Psoas muscle (tissue), 8 donors: ENCODE data around the gene KNTC1. TPM values are rescaled to one million over a fixed set of nuclear protein-coding genes. Genes with fewer than 3 reads are reported as not detected.
"Not testable (repeated sequence)": the region's sequence is repeated elsewhere in the genome, so short reads cannot be mapped to it uniquely, and the experiment has no call there.

Experiments used
- ATAC-seq, 4 donors: fragments of 200-7000 bp; cut with Tn5 transposase; one replicate each; pipeline ENCODE4 v1.9.1; 2020; ENCODE audit warnings: moderate library complexity in 3 of 4, mild to moderate bottlenecking in 2 of 4
- DNase-seq, 2 donors: peaks; one replicate each; pipeline ENCODE4 v3.0.0-alpha.2; 2020
- H3K27ac ChIP-seq: fragments of 200-600 bp; one replicate; pipeline ENCODE4 v1.8.0; 2022
- H3K27me3 ChIP-seq, 3 donors: fragments of 200-600 bp in 1 of 3; one replicate each; pipeline versions ENCODE4 v1.6.1 to v1.8.0; 2013 to 2022; ENCODE audit warnings: low read length in 2 of 3, mild to moderate bottlenecking in 2 of 3, moderate library complexity in 1 of 3; ENCODE audit not compliant: insufficient read depth in 3 of 3
- H3K36me3 ChIP-seq, 2 donors: fragments of 200-600 bp in 1 of 2; one replicate each; pipeline versions ENCODE4 v1.6.1 to v1.8.0; 2013 to 2022; ENCODE audit warnings: low read depth in 1 of 2, mild to moderate bottlenecking in 1 of 2, moderate library complexity in 1 of 2; ENCODE audit not compliant: insufficient read depth in 1 of 2
- H3K4me1 ChIP-seq: fragments of 200-600 bp; one replicate; pipeline ENCODE4 v1.8.0; 2022
- H3K4me3 ChIP-seq: fragments of 200-600 bp; one replicate; pipeline ENCODE4 v1.8.0; 2022; ENCODE audit warnings: mild to moderate bottlenecking
- H3K9me3 ChIP-seq: fragments of 200-600 bp; one replicate; pipeline ENCODE4 v1.8.0; 2022
- WGBS, 3 donors: extraction: QIAGEN DNeasy Blood & Tissue Kit; methylation state at CpG; one replicate each; pipeline versions ENCODE4 v1.1.6 to v1.1.7; 2013; 5-methylcytosine and 5-hydroxymethylcytosine counted together
- intact Hi-C, 2 donors: fragments of 100-400 bp; cut with DNase I; formaldehyde crosslinking; loops; one replicate each; pipeline versions ENCODE4 v1.11.0 to v1.14.2; 2022
- polyA plus RNA-seq, 3 donors: library from polyadenylated mRNA; stranded (reverse); fragments of 200-250 nt; gene quantifications; one replicate each; pipeline ENCODE4 v1.2.3, GENCODE V29; 2013
- total RNA-seq, 4 donors: library from RNA; stranded (reverse); fragmentation: NEBNext Ultra II Directional in 2 of 4; extraction: Animal tissue kit (Norgen Biotek cat#: 25700) in 2 of 4; gene quantifications; one replicate each; pipeline versions ENCODE4 v1.2.1 to v1.2.4, GENCODE V29; 2021 to 2023
- TF ChIP-seq, protein P1 (sequence below): fragments of 200-600 bp; IDR thresholded peaks from one replicate; pipeline ENCODE4 v1.8.0; 2022; ENCODE audit warnings: antibody characterized with exemption
- donor health status: healthy with polysubstance abuse.
- donor health status: DM: no; HTN: no; CAD: no; lungs with moderate emphysema.
- donor health status: Bipolar disorder and iron deficiency.
- donor health status: healthy.
- donor health status: DM: yes; HTN: yes; CAD: no.
- donor health status: DM: no; HTN: no; CAD: no.
- donor health status: DM: no; HTN: no; CAD: no.
- donor health status: DM: yes; HTN: yes; CAD: no.

The KNTC1 gene
- total and polyA plus RNA-seq, 7 donors: 1.5 to 3.3 (median 2.0) TPM

DNA sequence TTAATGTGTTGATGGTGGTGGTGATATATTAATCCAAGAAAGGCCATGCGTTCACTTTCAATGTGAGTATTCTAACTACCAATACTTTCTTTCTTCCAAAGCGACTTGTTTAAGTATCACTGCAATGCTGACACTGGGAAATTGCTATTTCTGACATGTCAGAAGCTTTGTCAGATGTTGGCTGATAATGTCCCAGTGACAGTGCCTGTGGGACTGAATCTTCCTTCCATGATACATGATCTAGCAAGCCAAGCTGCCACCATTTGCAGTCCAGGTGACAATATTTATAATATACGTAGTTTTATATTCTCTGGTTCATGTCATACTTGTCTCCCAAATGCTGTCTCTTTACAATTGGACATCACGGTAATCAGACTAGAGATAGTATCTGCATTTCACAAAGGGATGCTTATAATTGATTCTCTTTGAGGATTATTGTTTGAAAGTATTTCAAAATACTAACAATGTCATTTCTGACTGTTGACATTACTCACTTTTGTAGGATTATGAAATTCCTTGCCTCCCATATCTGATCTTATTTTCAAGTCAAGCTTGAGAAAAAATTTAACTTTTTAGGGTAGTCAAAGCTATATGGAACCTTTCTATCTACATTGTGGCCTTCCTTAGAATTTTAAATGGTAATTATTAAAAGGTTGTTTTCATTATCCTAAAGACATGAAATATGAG lies 57.3 kb downstream of the KNTC1 start:
- Histone ChIP-seq H3K27me3 (no peaks in the 10 kb centered on the region), H3K36me3 (peaks cover 0 to 21% of the 10 kb centered on the region in 2 donors), H3K4me1 (no peaks in the 10 kb centered on the region), H3K27ac (no peak overlapping the region), H3K4me3 (no peak overlapping the region), H3K9me3 (no peaks in the 10 kb centered on the region)
- intact Hi-C loops: loop anchor here in 1 of 2 donors (2.0 kb wide), 1 partner anchor 20 kb away; no protein-coding TSS in a partner anchor
- DNase-seq: no peak
- WGBS, 3 donors: 90 to 96% (median 92%) methylated on average over 4 of the region's 4 CpGs
- ATAC-seq: no peak
- TF ChIP-seq, protein P1, sequence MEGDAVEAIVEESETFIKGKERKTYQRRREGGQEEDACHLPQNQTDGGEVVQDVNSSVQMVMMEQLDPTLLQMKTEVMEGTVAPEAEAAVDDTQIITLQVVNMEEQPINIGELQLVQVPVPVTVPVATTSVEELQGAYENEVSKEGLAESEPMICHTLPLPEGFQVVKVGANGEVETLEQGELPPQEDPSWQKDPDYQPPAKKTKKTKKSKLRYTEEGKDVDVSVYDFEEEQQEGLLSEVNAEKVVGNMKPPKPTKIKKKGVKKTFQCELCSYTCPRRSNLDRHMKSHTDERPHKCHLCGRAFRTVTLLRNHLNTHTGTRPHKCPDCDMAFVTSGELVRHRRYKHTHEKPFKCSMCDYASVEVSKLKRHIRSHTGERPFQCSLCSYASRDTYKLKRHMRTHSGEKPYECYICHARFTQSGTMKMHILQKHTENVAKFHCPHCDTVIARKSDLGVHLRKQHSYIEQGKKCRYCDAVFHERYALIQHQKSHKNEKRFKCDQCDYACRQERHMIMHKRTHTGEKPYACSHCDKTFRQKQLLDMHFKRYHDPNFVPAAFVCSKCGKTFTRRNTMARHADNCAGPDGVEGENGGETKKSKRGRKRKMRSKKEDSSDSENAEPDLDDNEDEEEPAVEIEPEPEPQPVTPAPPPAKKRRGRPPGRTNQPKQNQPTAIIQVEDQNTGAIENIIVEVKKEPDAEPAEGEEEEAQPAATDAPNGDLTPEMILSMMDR: no peak

DNA sequence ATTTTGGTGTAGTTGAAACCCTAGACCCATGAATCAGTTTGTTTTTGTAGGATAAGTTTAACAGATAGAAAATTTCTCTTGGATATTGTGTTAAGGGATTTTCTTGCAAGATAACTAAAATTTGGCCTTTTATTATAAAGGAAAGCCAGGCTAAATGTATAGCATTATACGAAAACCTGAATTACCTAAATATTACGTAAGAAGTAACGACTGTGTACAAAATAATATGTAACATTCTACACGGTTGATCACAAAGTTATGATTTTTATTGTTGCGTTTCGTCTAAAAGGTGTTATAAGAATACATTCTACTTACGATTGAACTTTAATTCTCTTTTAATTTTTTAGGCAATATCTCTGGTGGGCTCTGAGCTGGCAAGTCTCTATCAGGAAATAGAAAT lies 63.9 kb downstream of the KNTC1 start:
- Histone ChIP-seq H3K27me3 (no peaks in the 10 kb centered on the region), H3K4me1 (no peaks in the 10 kb centered on the region), H3K4me3 (no peak overlapping the region), H3K27ac (no peak overlapping the region), H3K9me3 (no peaks in the 10 kb centered on the region), H3K36me3 (peaks cover 0 to 20% of the 10 kb centered on the region in 2 donors)
- 95 to 99% (median 98%) methylated on average over 7 of the region's 7 CpGs for WGBS, 3 donors
- ATAC-seq (no peak), DNase-seq (no peak)
- TF ChIP-seq, protein P1: no peak
- intact Hi-C loops: loop anchor here in 1 of 2 donors (10.0 kb wide), 1 partner anchor 1174 kb away; the partner anchor contains the start of gene DNAH10

GRCh38 chr12:122591966-122592365 lies 64.9 kb downstream of the KNTC1 start:
- not testable (repeated sequence) for ATAC-seq, H3K27ac ChIP-seq, H3K4me1 ChIP-seq, H3K4me3 ChIP-seq, H3K9me3 ChIP-seq, DNase-seq, H3K27me3 ChIP-seq
- H3K36me3 ChIP-seq: peaks cover 0 to 17% of the 10 kb centered on the region in 2 donors
- 95 to 98% (median 96%) methylated on average over 18 to 30 of the region's 30 CpGs for WGBS, 3 donors
- intact Hi-C loops: loop anchor here in 1 of 2 donors (10.0 kb wide), 1 partner anchor 1173 kb away; the partner anchor contains the start of gene DNAH10

GRCh38 chr12:122592543-122592942 lies 65.5 kb downstream of the KNTC1 start:
- not testable (repeated sequence) for DNase-seq, H3K9me3 ChIP-seq, H3K27ac ChIP-seq, H3K4me3 ChIP-seq, ATAC-seq, H3K4me1 ChIP-seq, H3K27me3 ChIP-seq
- intact Hi-C loops: loop anchor here in 1 of 2 donors (10.0 kb wide), 1 partner anchor 1172 kb away; the partner anchor contains the start of gene DNAH10
- peaks cover 0 to 15% of the 10 kb centered on the region in 2 donors for H3K36me3 ChIP-seq
- WGBS, 3 donors: 83 to 94% (median 84%) methylated on average over 8 of the region's 8 CpGs

GRCh38 chr12:122593910-122594309 lies 66.9 kb downstream of the KNTC1 start:
- Histone ChIP-seq H3K4me3 (no peak overlapping the region), H3K27me3 (no peaks in the 10 kb centered on the region), H3K27ac (no peak overlapping the region), H3K9me3 (no peaks in the 10 kb centered on the region), H3K36me3 (peaks cover 0 to 17% of the 10 kb centered on the region in 2 donors), H3K4me1 (no peaks in the 10 kb centered on the region)
- TF ChIP-seq, protein P1: no peak
- WGBS, 3 donors: 98 to 100% (median 100%) methylated on average over 1 of the region's 1 CpG
- ATAC-seq (no peak), DNase-seq (no peak)
- intact Hi-C loops: loop anchor here in 1 of 2 donors (10.0 kb wide), 1 partner anchor 1171 kb away; the partner anchor contains the start of gene DNAH10
